OCI-LY7 (cell line): ENCODE results near the gene ABHD6.

Source experiments
- CTCF ChIP-seq: fragments of 200-600 bp; sonication (generic); conservative IDR thresholded peaks from 2 replicates; pipeline ENCODE4 v1.5.1; 2014; ENCODE audit warnings: mild to moderate bottlenecking, antibody characterized with exemption, low read length, moderate library complexity, mixed read lengths
- EZH2phosphoT487 ChIP-seq: fragments of 200-600 bp; sonication (generic); IDR thresholded peaks from 2 replicates; pipeline ENCODE4 v1.6.1; 2018; ENCODE audit warnings: low read depth, borderline replicate concordance, mild to moderate bottlenecking, mixed run types, antibody characterized with exemption, low read length, moderate library complexity, mixed read lengths

- TF ChIP-seq CTCF (no peak), EZH2phosphoT487 (no peak)
Measured at GRCh38 chr3:58190882-58191281, 46.7 kb upstream of the ABHD6 start.
